Activated T-cell treated with anti-CD3 and anti-CD28 coated beads, Interleukin-2, amount 50 U/mL, for 48 hours (primary cell): ENCODE measurements around the gene GPNMB.
"Not testable (repeated sequence)": the region's sequence is repeated elsewhere in the genome, so short reads cannot be mapped to it uniquely, and the experiment has no call there.

ENCODE experiments used
- DNase-seq, 2 experiments: peaks; one replicate each; pipeline ENCODE4 v3.0.0-alpha.2; 2020

The GPNMB gene

GRCh38 chr7:23246555-23246954 lies at the start of gene GPNMB:
TSS of gene GPNMB (plus strand) at chr7:23246775. CDS start at chr7:23246858, 83 bp downstream.
- no peak for DNase-seq

GRCh38 chr7:23197745-23198144 lies 48.8 kb upstream of the GPNMB start:
- not testable (repeated sequence) for DNase-seq

DNA sequence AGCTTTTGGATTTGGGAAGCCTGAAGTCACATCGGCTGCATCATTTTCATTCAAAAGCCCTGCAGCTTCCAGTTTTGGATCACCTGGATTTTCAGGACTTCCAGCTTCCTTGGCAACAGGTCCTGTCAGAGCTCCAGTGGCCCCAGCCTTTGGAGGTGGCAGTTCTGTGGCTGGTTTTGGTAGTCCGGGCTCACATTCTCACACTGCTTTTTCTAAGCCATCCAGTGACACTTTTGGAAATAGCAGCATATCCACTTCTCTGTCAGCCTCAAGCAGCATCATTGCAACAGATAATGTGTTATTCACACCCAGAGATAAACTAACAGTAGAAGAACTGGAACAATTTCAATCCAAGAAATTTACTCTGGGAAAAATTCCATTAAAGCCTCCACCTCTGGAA lies 46.2 kb upstream of the GPNMB start:
- no peak for DNase-seq

- DNase-seq = no peak
These were observed 42.3 kb upstream of the GPNMB start for GRCh38 chr7:23204241-23204640.

DNA sequence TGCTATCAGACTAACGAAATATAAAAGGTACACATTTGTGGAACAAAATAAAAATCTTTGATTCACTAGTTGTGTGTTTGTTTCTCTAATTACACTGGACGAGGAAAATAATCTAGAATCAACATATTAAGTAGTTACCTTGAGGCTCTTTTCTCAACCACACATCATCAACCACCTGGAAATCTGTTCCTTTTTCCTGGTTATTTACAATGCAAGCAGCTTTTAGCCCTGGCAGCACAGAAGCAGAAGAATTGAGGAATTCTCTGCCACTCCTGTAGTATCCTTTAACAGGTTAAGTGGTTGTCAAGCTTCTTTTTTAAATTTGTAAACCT lies 41.0 kb upstream of the GPNMB start:
- no peak for DNase-seq

- peak; percentile 26 to 34 for DNase-seq
These were observed 40.4 kb upstream of the GPNMB start for GRCh38 chr7:23205909-23206767.

DNA sequence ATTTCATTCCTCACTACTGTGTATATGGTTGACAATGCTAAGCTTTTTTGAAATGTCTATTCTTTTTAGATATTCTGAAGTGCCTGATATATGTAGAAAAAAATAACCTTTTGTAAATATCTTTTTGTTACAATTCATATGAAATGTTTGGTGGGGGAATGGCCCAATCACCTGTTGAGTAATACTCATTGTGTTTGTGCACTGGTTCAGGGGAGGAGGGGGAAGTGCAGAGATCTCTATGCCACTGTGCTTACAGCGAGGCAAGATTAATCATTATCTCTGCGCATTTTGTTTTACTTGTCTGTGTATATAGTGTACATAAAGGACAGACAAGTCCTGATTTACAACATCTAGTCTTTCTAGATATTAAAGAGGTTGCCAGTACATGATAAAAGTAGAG lies 39.6 kb upstream of the GPNMB start:
- DNase-seq = no peak

- DNase-seq = no peak
These were observed 38.7 kb upstream of the GPNMB start for GRCh38 chr7:23207884-23208283.

DNA sequence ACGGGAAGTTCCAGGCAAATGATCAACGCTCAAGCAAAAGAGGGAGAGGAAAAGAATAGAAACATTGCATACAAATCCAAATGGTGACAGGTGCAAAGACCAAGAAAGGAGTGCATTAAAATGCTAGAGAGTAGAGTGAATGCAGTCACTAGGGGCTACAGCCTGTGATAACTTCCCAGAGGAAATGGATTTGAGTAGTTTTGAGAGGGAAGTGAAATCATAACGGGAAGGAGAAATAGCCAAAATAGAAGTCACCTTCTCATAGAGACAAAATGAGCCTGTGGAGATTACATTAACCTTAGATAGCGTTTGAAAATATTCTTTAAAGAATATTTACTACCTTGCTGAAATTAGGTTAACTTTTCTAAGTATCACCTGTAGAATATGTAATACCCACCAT lies 38.3 kb upstream of the GPNMB start:
- DNase-seq = no peak

DNA sequence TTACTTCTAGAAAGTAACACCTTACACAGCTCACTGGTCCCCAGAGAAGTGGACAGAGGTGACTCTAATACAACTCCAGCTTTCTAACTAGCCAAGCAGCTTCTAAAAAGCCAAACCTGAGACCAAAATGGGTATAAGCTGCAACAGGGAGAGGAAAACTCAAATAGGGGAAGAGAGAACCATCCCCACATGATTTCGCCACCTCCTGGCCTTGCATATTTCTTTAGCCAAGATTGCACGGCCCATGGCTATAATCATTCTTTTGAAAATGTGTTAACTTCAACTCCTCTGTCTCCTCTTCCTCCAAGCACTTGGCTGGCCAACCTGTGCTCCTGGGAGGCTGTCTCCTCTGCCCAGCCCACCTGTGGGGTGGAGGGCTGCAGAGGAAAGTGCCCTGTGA lies 36.1 kb upstream of the GPNMB start:
- no peak for DNase-seq

DNA sequence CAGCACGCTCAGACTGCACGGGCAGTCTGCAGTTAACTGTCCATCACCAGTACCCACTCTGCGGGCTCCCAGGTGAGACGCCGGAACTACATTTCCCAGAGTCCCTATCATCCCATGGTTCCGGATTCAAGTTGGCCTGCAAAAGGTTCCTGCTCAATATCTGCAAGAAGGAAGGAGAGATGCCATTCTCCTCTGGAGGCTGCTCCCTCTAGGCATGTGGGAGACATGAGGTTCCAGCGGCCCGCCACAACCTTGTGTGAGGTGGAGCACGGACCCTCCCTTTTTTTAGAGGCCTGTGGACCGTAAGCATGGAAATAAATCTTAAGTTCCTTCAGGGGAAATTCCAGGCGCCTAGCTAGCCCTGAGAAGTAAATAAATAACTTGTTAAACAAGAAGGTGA lies 35.0 kb upstream of the GPNMB start:
- no peak for DNase-seq

GRCh38 chr7:23212395-23212794 lies 34.2 kb upstream of the GPNMB start:
- DNase-seq = no peak

DNA sequence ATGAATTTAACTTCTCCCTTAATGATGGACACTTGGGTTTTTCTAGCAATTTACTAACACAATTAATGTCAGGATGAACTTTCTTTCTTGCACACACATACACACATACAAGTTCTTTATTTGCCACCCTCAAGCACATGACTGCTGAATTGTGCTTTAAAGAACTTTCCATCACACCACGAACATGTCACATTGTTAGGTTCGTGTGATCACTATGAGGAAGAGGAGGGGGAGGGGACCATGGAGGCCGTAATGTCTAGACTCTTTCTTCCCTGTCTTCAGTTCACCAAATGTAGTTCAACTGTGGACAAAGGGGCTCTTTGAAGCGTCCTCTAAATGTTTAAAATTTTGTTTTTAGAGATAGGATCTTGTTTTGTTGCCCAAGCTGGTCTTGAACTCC lies 33.7 kb upstream of the GPNMB start:
- no peak for DNase-seq

DNA sequence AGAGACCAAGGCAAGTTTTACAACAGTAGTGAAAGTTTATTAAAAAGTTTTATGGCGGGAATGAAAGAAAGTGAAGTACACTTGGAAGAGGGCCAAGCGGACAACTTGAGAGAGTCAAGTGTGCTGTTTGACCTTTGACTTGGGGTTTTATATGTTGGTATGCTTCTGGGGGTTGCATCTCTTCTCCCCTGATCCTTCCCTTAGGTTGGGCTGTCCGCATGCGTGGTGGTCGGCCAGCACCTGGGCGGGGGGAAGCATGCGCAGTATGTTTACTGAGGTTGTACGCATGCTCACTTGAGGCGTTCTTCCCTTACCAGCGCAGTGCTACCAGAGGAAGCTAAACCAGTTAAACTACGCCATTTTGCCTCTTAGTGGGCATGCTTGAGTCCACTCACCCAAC lies 32.8 kb upstream of the GPNMB start:
- DNase-seq = no peak

- no peak for DNase-seq
These were observed 32.2 kb upstream of the GPNMB start for GRCh38 chr7:23214423-23214822.

GRCh38 chr7:23214938-23215337 lies 31.6 kb upstream of the GPNMB start:
- DNase-seq = no peak

GRCh38 chr7:23216021-23216420 lies 30.6 kb upstream of the GPNMB start:
- no peak for DNase-seq

DNA sequence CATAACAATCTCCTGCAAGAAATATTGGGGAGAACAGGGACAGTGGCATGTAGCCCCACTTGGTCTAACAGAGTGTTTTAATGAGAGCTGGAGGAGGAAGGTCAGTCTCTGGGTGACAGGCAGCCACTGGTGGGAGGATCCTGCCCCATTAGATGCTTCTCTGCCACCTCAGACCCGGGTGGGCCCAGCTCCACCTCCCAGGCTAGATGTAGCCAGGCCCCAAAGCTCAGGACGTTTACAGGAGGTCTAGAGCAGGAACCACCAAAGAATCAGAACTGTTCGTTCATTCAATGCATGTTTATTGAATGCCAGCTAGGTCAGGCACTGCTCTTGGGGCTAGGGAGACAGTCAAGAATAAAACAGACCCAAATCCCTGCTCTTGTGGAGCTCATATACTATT lies 28.4 kb upstream of the GPNMB start:
- DNase-seq = no peak

- DNase-seq = no peak
These were observed 25.8 kb upstream of the GPNMB start for GRCh38 chr7:23220690-23221305.

DNA sequence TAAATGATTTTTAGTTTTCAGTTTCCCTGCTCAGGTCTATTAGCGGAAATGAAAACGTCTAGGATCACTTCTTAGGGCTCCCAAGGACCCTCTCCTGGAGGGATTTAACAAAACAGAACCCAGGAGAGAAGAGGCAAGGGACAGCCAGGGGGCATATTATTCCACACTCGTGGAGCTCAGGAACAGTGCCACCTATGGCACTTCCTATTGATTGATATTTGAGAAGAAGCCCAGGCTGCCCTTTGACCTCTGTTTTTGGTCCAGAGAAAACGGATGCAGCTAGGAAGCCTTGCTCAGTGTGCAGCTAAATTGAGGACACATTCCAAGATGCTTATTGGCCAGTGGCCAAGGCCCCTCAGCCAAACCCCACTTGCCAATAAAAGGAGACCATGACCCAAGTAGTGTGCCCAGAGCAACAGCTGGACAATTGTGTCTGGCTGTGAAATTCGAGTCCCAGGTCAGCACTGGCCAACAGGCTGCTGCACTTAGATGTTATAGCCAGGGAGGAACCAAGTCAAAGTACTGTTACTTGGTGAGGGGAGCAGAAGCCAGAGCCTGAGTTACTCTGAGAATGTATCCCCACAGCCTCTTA lies 24.0 kb upstream of the GPNMB start:
- no peak for DNase-seq

DNA sequence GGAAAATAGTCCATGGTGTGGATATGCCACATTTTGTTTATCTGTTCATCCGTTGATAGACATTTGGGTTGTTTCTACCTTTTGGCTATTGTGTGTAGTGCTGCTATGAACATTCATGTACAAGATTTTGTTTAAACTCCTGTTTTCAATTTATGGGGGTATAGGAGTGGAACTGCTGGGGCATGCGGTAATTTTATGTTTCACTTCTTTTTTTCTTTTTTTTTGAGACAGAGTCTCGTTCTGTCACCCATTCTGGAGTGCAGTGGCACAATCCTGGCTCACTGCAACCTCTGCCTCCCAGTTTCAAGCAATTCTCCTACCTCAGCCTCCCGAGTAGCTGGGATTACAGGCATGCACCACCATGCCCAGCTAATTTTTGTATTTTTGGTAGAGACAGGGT lies 22.2 kb upstream of the GPNMB start:
- DNase-seq = not testable (repeated sequence)

- DNase-seq = no peak
These were observed 19.6 kb upstream of the GPNMB start for GRCh38 chr7:23226844-23227450.

- no peak for DNase-seq
These were observed 18.2 kb upstream of the GPNMB start for GRCh38 chr7:23228412-23228811.

DNA sequence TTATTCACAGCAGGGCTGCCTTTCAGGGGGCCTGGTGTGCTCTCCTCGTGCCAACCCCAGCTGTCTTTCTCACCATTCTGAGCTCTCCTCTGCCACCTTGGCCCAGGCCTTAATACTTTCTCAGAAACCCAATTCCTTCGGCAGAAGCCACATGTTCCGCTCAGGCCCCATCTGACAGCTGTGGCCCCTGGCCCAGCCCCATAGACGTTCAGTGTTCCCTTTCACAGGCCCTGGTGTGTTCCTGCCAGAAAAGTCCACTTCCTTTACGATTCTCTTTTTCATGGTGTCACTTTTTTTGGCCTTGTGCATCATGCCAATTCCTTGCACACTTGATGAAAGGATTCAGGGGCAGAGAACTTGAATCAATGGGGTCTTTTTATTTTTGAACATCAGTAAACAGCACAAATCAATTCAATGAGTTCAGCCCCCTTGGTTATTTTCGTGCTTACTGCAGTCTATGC lies 15.9 kb upstream of the GPNMB start:
- DNase-seq = no peak
